Progenitor cell of endocrine pancreas (in vitro differentiated cells): Measurements from ENCODE around the gene VRTN. TPM values are rescaled to one million over a fixed set of nuclear protein-coding genes. Genes with fewer than 3 reads are reported as not detected.

Experiments
- DNase-seq: peaks from one replicate; pipeline ENCODE4 v3.0.0; 2021; ENCODE audit warnings: low spot score; ENCODE audit not compliant: unreplicated experiment
- H3K27ac Mint-ChIP-seq: 2 replicates; pipeline ENCODE4 v1.8.0; 2021; ENCODE audit warnings: mild to moderate bottlenecking, moderate library complexity, mixed read lengths
- H3K27me3 Mint-ChIP-seq: 2 replicates; pipeline ENCODE4 v1.8.0; 2021; ENCODE audit warnings: mixed read lengths
- H3K36me3 Mint-ChIP-seq: 2 replicates; pipeline ENCODE4 v1.8.0; 2022; ENCODE audit warnings: mixed read lengths; ENCODE audit not compliant: insufficient read depth
- H3K4me1 Mint-ChIP-seq: 2 replicates; pipeline ENCODE4 v1.8.0; 2021; ENCODE audit warnings: low read depth, mixed read lengths
- H3K4me3 Mint-ChIP-seq: 2 replicates; pipeline ENCODE4 v1.8.0; 2021; ENCODE audit warnings: low read depth, mild to moderate bottlenecking, moderate library complexity, mixed read lengths
- H3K9me3 Mint-ChIP-seq: 2 replicates; pipeline ENCODE4 v1.8.0; 2021; ENCODE audit warnings: low read depth, mixed read lengths
- total RNA-seq: library from RNA; stranded (reverse); gene quantifications from 2 replicates; pipeline ENCODE4 v1.2.1, GENCODE V29; 2021
- TF ChIP-seq, protein P1 (sequence below): fragments of 200-600 bp; sonication (generic); IDR thresholded peaks from one replicate; pipeline ENCODE4 v1.5.0; 2021; ENCODE audit warnings: antibody characterized with exemption, mild to moderate bottlenecking; ENCODE audit not compliant: unreplicated experiment

VRTN gene
- total RNA-seq, 1 donor from 2014 or later, result 1.5 TPM

DNA sequence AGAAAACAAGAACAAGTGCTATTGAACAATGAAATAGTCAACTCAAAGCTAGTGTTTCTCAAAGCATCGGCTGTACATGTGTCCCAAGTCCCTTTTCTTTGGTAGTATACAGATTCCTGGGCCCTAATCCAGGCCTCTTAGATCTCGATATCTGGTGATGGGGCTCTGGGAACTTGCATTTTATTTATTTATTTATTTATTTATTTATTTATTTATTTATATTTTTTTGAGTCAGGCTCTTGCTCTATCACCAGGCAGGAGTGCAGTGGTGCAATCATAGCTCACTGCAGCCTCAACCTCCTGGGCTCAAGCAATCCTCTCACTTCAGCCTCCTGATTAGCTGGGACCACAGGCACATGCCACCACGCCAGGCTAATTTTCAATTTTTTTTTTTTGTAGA is 60.6 kb downstream of the VRTN start:
- Mint-ChIP-seq H3K36me3 (no peaks in the 10 kb centered on the region), H3K27me3 (peaks cover 16% of the 10 kb centered on the region), H3K4me3 (no peak overlapping the region), H3K27ac (no peak overlapping the region), H3K4me1 (no peaks in the 10 kb centered on the region), H3K9me3 (no peaks in the 10 kb centered on the region)
- no peak for DNase-seq
- TF ChIP-seq, protein P1, sequence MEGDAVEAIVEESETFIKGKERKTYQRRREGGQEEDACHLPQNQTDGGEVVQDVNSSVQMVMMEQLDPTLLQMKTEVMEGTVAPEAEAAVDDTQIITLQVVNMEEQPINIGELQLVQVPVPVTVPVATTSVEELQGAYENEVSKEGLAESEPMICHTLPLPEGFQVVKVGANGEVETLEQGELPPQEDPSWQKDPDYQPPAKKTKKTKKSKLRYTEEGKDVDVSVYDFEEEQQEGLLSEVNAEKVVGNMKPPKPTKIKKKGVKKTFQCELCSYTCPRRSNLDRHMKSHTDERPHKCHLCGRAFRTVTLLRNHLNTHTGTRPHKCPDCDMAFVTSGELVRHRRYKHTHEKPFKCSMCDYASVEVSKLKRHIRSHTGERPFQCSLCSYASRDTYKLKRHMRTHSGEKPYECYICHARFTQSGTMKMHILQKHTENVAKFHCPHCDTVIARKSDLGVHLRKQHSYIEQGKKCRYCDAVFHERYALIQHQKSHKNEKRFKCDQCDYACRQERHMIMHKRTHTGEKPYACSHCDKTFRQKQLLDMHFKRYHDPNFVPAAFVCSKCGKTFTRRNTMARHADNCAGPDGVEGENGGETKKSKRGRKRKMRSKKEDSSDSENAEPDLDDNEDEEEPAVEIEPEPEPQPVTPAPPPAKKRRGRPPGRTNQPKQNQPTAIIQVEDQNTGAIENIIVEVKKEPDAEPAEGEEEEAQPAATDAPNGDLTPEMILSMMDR, result no peak

DNA sequence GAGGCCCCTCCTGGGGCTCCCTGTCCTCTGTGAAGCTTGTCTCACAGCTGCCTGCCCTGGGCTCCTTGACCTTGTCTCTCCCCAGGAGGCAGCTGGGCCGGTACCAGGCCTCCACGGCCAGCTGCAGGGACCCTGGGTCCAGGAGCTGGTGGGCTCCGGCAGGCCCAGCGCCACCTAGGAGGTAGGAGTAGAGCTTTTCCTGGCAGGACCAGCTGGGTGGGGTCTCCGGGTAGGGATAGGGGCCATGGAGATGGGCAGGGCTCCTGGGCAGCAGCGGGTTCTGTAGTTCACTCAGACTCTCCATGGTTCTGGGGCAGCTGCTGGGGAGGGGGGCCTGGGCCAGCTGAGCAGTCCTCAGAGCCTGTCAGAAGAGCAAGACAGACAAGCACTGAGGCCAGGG is 61.2 kb downstream of the VRTN start:
- peaks cover 5% of the 10 kb centered on the region for H3K4me1 Mint-ChIP-seq
- no peak for DNase-seq
- TF ChIP-seq, protein P1, result no peak
- no peaks in the 10 kb centered on the region for H3K9me3 Mint-ChIP-seq
- H3K27ac Mint-ChIP-seq, result no peak overlapping the region
- no peaks in the 10 kb centered on the region for H3K36me3 Mint-ChIP-seq
- peaks cover 13% of the 10 kb centered on the region for H3K27me3 Mint-ChIP-seq
- H3K4me3 Mint-ChIP-seq, result no peak overlapping the region

Other genes starting within 250 kb of the VRTN start
- not detected in 2 replicates for gene VSX2, start 109.0 kb upstream of the VRTN start, total RNA-seq
- gene ABCD4, start 45.5 kb upstream of the VRTN start, total RNA-seq, result 155 and 158 TPM in 2 replicates
- 0.29 and 0.34 TPM in 2 replicates for gene SYNDIG1L, start 77.7 kb downstream of the VRTN start, total RNA-seq
- 177 and 186 TPM in 2 replicates for gene NPC2, start 144.8 kb downstream of the VRTN start, total RNA-seq
- 34.0 and 37.2 TPM in 2 replicates for gene ISCA2, start 145.3 kb downstream of the VRTN start, total RNA-seq